Lower leg skin (tissue), 4 donors: Measurements from ENCODE around the gene CR1L. TPM values are rescaled to one million over a fixed set of nuclear protein-coding genes. Genes with fewer than 3 reads are reported as not detected.

Experiments used
- DNase-seq, 2 donors: peaks; one replicate each; pipeline ENCODE4 v3.0.0-alpha.2; 2019; ENCODE audit warnings: low spot score in 2 of 2
- H3K4me3 ChIP-seq: fragments of 200-600 bp; sonication (generic); 2 replicates; pipeline ENCODE4 v1.5.1; 2017; ENCODE audit warnings: mild to moderate bottlenecking, low read depth; ENCODE audit not compliant: poor library complexity, severe bottlenecking
- POLR2A ChIP-seq, 2 donors: fragments of 450-650 bp; IDR thresholded peaks; one replicate each; pipeline ENCODE4 v1.6.1; 2016 to 2017; ENCODE audit warnings: antibody characterized with exemption in 2 of 2, mild to moderate bottlenecking in 1 of 2, moderate library complexity in 1 of 2
- WGBS, 2 donors: methylation state at CpG; one replicate each; pipeline ENCODE4 v1.1.5; 2018; 5-methylcytosine and 5-hydroxymethylcytosine counted together
- intact Hi-C: fragments of 100-400 bp; cut with DNase I; formaldehyde crosslinking; loops from one replicate; pipeline ENCODE4 v1.15.0; 2023; ENCODE audit warnings: low total_unique reads
- total RNA-seq, 4 donors: library from RNA; depleted of rRNA; stranded (reverse); fragments of >200 nt; gene quantifications; one replicate each; pipeline ENCODE4 v1.1.0, GENCODE V29; 2016
- TF ChIP-seq, protein P1 (sequence below), 3 donors: fragments of 450-650 bp; IDR thresholded peaks; one replicate each; pipeline ENCODE4 v1.5.1; 2016; ENCODE audit warnings: antibody characterized with exemption in 3 of 3, mild to moderate bottlenecking in 3 of 3, moderate library complexity in 2 of 3

Gene CR1L
- total RNA-seq, 4 donors from 2014 or later: not detected

DNA sequence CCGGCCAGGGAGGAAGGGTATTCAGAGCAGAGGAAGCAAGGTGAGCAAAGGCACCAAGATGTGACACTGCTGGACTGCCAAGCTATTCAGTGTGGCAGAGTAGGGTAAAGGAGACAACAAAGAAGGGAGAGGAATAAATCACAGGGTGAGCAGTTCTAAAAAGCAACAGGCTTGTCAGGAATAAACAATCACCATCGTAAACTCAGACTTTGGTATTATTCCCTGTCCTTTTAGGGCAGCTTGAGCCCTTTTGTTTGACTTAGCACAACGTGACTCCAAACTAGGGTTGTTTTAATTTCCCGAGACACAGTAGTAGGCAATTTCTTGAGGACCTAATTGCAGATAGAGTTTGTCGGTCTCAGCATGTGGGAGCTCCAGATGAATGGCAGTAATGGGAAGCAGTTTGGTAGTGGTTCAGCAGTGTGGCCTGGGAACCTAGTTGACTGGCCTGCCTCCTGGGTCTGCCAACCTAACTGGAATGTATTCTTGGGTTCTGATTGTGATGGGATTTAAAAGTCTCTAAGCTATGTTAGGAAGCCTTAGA, 4.3 kb downstream of the CR1L start:
- TF ChIP-seq, protein P1, sequence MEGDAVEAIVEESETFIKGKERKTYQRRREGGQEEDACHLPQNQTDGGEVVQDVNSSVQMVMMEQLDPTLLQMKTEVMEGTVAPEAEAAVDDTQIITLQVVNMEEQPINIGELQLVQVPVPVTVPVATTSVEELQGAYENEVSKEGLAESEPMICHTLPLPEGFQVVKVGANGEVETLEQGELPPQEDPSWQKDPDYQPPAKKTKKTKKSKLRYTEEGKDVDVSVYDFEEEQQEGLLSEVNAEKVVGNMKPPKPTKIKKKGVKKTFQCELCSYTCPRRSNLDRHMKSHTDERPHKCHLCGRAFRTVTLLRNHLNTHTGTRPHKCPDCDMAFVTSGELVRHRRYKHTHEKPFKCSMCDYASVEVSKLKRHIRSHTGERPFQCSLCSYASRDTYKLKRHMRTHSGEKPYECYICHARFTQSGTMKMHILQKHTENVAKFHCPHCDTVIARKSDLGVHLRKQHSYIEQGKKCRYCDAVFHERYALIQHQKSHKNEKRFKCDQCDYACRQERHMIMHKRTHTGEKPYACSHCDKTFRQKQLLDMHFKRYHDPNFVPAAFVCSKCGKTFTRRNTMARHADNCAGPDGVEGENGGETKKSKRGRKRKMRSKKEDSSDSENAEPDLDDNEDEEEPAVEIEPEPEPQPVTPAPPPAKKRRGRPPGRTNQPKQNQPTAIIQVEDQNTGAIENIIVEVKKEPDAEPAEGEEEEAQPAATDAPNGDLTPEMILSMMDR (IDR thresholded peaks at IDR 0.05): no peak
- no peak for TF ChIP-seq POLR2A (IDR thresholded peaks at IDR 0.05)
- intact Hi-C loops: no loop called here
- H3K4me3 ChIP-seq: no peak overlapping the region
- no peak for DNase-seq
- 72 to 84% methylated on average over 5 of the region's 5 CpGs for WGBS, 2 donors

DNA sequence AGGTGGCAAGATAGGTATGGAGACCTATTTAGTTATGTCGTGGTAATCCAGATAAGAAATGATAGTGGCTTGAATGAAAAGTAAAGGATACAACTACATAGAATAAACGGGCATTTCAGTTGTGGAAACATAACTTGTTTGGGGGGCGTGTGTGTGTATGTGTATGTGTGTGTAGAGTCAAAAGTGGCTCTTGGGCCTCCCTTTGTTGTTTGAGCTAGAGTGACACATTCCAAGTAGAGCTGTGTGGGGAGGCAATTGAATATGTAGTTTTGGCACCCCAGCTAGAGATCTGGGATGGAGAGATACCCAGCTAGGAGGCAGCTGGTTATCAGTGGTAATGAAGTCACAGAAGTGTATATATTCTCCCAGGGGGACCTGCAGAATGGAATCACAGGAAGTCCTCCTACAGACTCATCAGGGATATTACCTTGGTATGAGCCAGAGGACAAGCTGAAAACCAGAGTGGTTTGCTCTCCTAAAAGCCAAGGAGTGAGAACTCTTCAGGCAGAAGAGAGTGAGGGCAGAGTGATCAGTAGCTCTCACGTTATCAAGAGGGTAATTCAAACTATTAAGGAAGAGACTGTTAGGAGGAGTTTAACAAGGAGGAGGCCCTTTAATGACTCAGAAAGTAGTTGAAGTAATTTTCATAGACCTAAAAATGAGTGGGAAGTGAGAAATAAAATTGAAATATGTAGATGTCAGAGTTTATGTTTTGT, 5.1 kb downstream of the CR1L start:
- intact Hi-C loops: no loop called here
- H3K4me3 ChIP-seq: no peak overlapping the region
- WGBS, 2 donors: 83 to 84% methylated on average over 4 of the region's 4 CpGs
- DNase-seq: no peak
- TF ChIP-seq, protein P1 (IDR thresholded peaks at IDR 0.05): no peak
- TF ChIP-seq POLR2A (IDR thresholded peaks at IDR 0.05): no peak

DNA sequence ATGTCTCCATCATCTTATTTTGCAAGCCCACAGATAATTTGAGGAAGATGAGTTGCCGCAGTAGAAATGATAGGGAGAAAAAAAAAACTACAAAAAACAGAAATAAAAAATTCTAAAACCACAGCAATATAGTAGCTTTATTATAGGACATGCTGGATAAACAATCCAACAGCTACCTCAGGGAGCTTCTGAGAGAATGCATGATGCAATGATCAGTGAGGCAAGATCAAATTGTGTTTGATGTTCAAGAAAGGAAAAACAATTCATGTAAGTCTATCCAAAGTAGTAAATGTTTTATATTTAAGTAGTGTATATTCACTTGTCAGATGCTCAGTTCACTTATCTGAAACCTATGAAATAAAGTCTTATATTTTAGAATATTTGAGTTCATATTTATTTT, 6.7 kb downstream of the CR1L start:
- DNase-seq: no peak
- H3K4me3 ChIP-seq: no peak overlapping the region
- intact Hi-C loops: no loop called here
- TF ChIP-seq, protein P1 (IDR thresholded peaks at IDR 0.05): no peak
- TF ChIP-seq POLR2A (IDR thresholded peaks at IDR 0.05): no peak
- 91 to 95% methylated on average over 1 of the region's 1 CpG for WGBS, 2 donors

DNA sequence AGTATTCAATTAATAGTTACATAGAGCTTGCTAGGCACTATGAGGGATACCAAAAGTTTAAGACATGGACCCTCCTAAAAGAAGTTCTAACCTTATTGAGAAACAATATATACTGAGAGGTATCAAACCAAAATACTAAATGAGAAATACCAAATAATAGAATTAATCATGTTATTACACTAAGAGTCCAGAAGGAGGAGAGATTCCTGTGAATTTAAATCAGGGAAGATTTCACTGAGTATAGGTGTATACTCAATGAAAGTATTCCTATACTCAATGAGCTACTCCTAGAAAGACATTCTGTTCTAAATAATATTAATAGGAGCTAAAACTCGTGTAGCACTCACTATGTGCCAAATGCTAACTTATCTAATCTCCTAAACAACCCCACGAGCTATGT, 9.4 kb downstream of the CR1L start:
- no peak for DNase-seq
- WGBS, 2 donors: 45 to 48% methylated on average over 2 of the region's 2 CpGs
- intact Hi-C loops: no loop called here
- TF ChIP-seq, protein P1 (IDR thresholded peaks at IDR 0.05): no peak
- no peak for TF ChIP-seq POLR2A (IDR thresholded peaks at IDR 0.05)
- no peak overlapping the region for H3K4me3 ChIP-seq

DNA sequence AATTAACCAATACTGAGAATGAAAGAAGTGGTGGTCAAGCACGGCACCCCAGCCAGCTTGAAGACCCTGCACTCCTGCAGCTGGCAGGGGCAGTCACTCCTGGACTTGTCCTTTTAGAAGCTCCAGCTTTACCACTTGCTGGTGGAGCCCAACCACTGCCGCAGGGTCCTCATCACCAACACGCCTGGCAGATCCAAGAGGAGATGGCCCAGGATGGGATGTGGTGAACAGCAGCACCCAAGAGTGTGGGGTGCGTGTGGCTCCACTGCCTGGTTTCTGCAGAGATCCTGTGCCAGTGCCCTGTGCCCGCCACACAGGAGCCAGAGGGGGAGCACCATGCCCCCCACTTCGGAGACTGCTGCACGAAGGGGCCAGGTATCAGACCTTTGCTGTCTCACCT, 13.5 kb downstream of the CR1L start:
- TF ChIP-seq, protein P1 (IDR thresholded peaks at IDR 0.05): no peak
- no peak for TF ChIP-seq POLR2A (IDR thresholded peaks at IDR 0.05)
- no peak for DNase-seq
- no peak overlapping the region for H3K4me3 ChIP-seq
- intact Hi-C loops: no loop called here
- 85 to 92% methylated on average over 4 to 7 of the region's 7 CpGs for WGBS, 2 donors
